CD4-positive, alpha-beta T cell (primary cell): ENCODE results near the gene YIPF3. TPM values are rescaled to one million over a fixed set of nuclear protein-coding genes. Genes with fewer than 3 reads are reported as not detected.

ENCODE experiments used
- ATAC-seq: fragments of 200-7000 bp; cut with Tn5 transposase; one replicate; pipeline ENCODE4 v1.10.0; 2022; ENCODE audit warnings: mild to moderate bottlenecking; ENCODE audit not compliant: poor library complexity
- CTCF ChIA-PET: fragments of 350-600 bp; sonication (Branson Sonifier 250); formaldehyde crosslinking; loops from one replicate; lab custom pipeline; 2021; ENCODE audit warnings: antibody characterized with exemption, inconsistent platforms; lab: Charles Lee
- POLR2A ChIA-PET: fragments of 350-600 bp; sonication (Branson Sonifier 250); formaldehyde crosslinking; loops from one replicate; lab custom pipeline; 2021; ENCODE audit warnings: antibody characterized with exemption, inconsistent platforms; lab: Charles Lee
- DNase-seq, 14 experiments: peaks; one replicate each; pipeline ENCODE4 v3.0.0-alpha.2; 2013 to 2020; ENCODE audit warnings: mixed read lengths in 2 of 14
- H3K27ac ChIP-seq, 2 donors: one replicate each; pipeline versions ENCODE4 v1.5.1 to v1.7.0; 2013; ENCODE audit warnings: low read length in 2 of 2, low read depth in 1 of 2, mild to moderate bottlenecking in 1 of 2
- H3K27me3 ChIP-seq, 2 experiments: 1 replicate in 1 of 2; 2 replicates in 1 of 2; pipeline versions ENCODE4 v1.6.1 to v1.7.0; 2013; ENCODE audit warnings: low read length in 2 of 2, control low read depth in 1 of 2, mild to moderate bottlenecking in 1 of 2, moderate library complexity in 1 of 2; ENCODE audit not compliant: insufficient read depth in 2 of 2, control insufficient read depth in 1 of 2
- H3K36me3 ChIP-seq: one replicate; pipeline ENCODE4 v1.6.1; 2013; ENCODE audit warnings: low read length, control low read depth; ENCODE audit not compliant: insufficient read depth
- H3K4me1 ChIP-seq: one replicate; pipeline ENCODE4 v1.6.1; 2013; ENCODE audit warnings: low read length, control low read depth; ENCODE audit not compliant: insufficient read depth
- H3K4me3 ChIP-seq: one replicate; pipeline ENCODE4 v1.5.1; 2013; ENCODE audit warnings: mild to moderate bottlenecking, low read length, moderate library complexity
- H3K9me3 ChIP-seq, 2 experiments: 1 replicate in 1 of 2; 2 replicates in 1 of 2; pipeline versions ENCODE4 v1.6.1 to v1.7.0; 2013; ENCODE audit warnings: low read length in 2 of 2, mild to moderate bottlenecking in 2 of 2, control low read depth in 1 of 2, moderate library complexity in 1 of 2; ENCODE audit not compliant: control insufficient read depth in 1 of 2, insufficient read depth in 1 of 2
- H3K27ac Mint-ChIP-seq: one replicate; pipeline ENCODE4 v1.8.0; 2020; ENCODE audit warnings: mixed read lengths
- H3K27me3 Mint-ChIP-seq: one replicate; pipeline ENCODE4 v1.8.0; 2021; ENCODE audit warnings: mixed read lengths
- H3K36me3 Mint-ChIP-seq: one replicate; pipeline ENCODE4 v1.8.0; 2021; ENCODE audit warnings: low read depth, mixed read lengths
- H3K4me1 Mint-ChIP-seq: one replicate; pipeline ENCODE4 v1.8.0; 2021; ENCODE audit warnings: low read depth, mixed read lengths
- H3K4me3 Mint-ChIP-seq: one replicate; pipeline ENCODE4 v1.8.0; 2020; ENCODE audit warnings: mild to moderate bottlenecking, mixed read lengths
- H3K9me3 Mint-ChIP-seq: one replicate; pipeline ENCODE4 v1.8.0; 2020; ENCODE audit warnings: mixed read lengths
- CTCF ChIP-seq: fragments of 200-600 bp; IDR thresholded peaks from one replicate; pipeline ENCODE4 v1.8.0; 2022; ENCODE audit warnings: antibody characterized with exemption, mild to moderate bottlenecking
- intact Hi-C, 2 experiments: fragments of 100-400 bp; cut with DNase I in 1 of 2; cut with micrococcal nuclease in 1 of 2; formaldehyde crosslinking; loops; one replicate each; pipeline versions ENCODE4 v1.15.1 to v1.9.0; 2023 to 2025; cut with DNase I, micrococcal nuclease
- total RNA-seq, 174 experiments: library from RNA in 2 of 174; stranded (reverse) in 2 of 174; gene quantifications; one replicate each; pipeline ENCODE4 v1.2.3 and lab custom pipeline; 2021 to 2026

Gene YIPF3
- total RNA-seq, 2 experiments from 2014 or later = 36.5 to 37.9 TPM

DNA sequence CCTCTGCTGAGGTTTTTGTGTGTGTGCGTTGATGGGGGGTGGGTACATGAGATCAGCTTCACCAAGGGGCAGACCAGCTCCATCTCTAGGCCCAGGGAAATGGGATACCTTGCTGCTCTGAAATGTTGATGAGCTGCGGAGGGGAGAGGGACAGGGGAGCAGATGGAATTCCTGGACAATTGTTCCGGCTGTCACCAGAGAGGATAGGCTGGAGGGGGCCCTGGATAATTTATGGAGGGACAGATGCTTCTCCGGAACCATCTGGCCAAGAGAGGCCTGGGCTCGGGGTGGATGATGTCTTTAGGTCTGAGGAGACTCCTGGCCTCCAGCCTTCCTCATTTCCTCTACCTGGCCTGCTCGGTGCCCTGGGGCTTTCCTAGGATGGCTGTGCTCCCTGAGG, 41.2 kb downstream of the YIPF3 start:
- peaks cover 37% of the 10 kb centered on the region for H3K4me1 Mint-ChIP-seq
- ChIA-PET CTCF (no interaction called here), POLR2A (no interaction called here)
- Histone ChIP-seq H3K4me1 (peaks cover 26% of the 10 kb centered on the region), H3K36me3 (no peaks in the 10 kb centered on the region), H3K27ac (no peak overlapping the region), H3K27me3 (no peaks in the 10 kb centered on the region), H3K4me3 (no peak overlapping the region), H3K9me3 (no peaks in the 10 kb centered on the region)
- H3K36me3 Mint-ChIP-seq = peaks cover 4% of the 10 kb centered on the region
- no peak overlapping the region for H3K27ac Mint-ChIP-seq
- peak overlapping the region; percentile 42 for H3K4me3 Mint-ChIP-seq
- no peaks in the 10 kb centered on the region for H3K27me3 Mint-ChIP-seq
- DNase-seq (no peak), ATAC-seq (no peak)
- H3K9me3 Mint-ChIP-seq = no peaks in the 10 kb centered on the region
- intact Hi-C loops = loop anchor here in 1 of 2 experiments (5.0 kb wide), 3 partner anchors 42 to 293 kb away; partner anchors contain the start of genes CUL9, POLR1C and YIPF3
- no peak for TF ChIP-seq CTCF

GRCh38 chr6:43472515-43472914, 44.2 kb downstream of the YIPF3 start:
- DNase-seq (no peak), ATAC-seq (no peak)
- H3K27ac ChIP-seq = no peak overlapping the region
- Mint-ChIP-seq H3K36me3 (no peaks in the 10 kb centered on the region), H3K4me1 (peaks cover 11% of the 10 kb centered on the region), H3K9me3 (no peaks in the 10 kb centered on the region), H3K4me3 (no peak overlapping the region), H3K27me3 (peaks cover 20% of the 10 kb centered on the region), H3K27ac (no peak overlapping the region)
- H3K36me3 ChIP-seq = no peaks in the 10 kb centered on the region
- intact Hi-C loops = no loop called here
- ChIA-PET CTCF (interaction anchor here (0.6 kb wide), 1 partner anchor 63 kb away, joined by 3 read pairs; no protein-coding TSS in a partner anchor), POLR2A (no interaction called here)
- H3K4me1 ChIP-seq = peaks cover 7% of the 10 kb centered on the region
- H3K9me3 ChIP-seq = no peaks in the 10 kb centered on the region
- peaks cover 7 to 11% of the 10 kb centered on the region in 2 experiments for H3K27me3 ChIP-seq
- H3K4me3 ChIP-seq = no peak overlapping the region
- no peak for TF ChIP-seq CTCF

- Mint-ChIP-seq H3K9me3 (no peaks in the 10 kb centered on the region), H3K4me1 (no peaks in the 10 kb centered on the region), H3K4me3 (no peak overlapping the region), H3K27me3 (peaks cover 29% of the 10 kb centered on the region), H3K36me3 (no peaks in the 10 kb centered on the region), H3K27ac (no peak overlapping the region)
- Histone ChIP-seq H3K4me3 (no peak overlapping the region), H3K4me1 (no peaks in the 10 kb centered on the region), H3K27me3 (peaks cover 7 to 11% of the 10 kb centered on the region in 2 experiments), H3K9me3 (no peaks in the 10 kb centered on the region), H3K27ac (no peak overlapping the region), H3K36me3 (no peaks in the 10 kb centered on the region)
- DNase-seq (no peak), ATAC-seq (no peak)
- no peak for TF ChIP-seq CTCF
- CTCF ChIA-PET = no interaction called here
- intact Hi-C loops = no loop called here
- POLR2A ChIA-PET = no interaction called here
Measured at GRCh38 chr6:43471399-43471798, 45.3 kb downstream of the YIPF3 start.
